GM19023 (cell line): Measurements from ENCODE around the gene SLC44A1.

Experiments
- ATAC-seq: cut with Tn5 transposase; IDR thresholded peaks from one replicate; pipeline ENCODE4 v1.9.1; 2021; ENCODE audit warnings: mild to moderate bottlenecking, moderate library complexity; ENCODE audit not compliant: unreplicated experiment

The SLC44A1 gene

GRCh38 chr9:105269593-105269992 is 25.1 kb downstream of the SLC44A1 start:
- no peak for ATAC-seq

GRCh38 chr9:105270711-105271110 is 26.3 kb downstream of the SLC44A1 start:
- no peak for ATAC-seq

GRCh38 chr9:105273731-105274130 is 29.3 kb downstream of the SLC44A1 start:
- no peak for ATAC-seq

- no peak for ATAC-seq
Measured at GRCh38 chr9:105275111-105275510, 30.7 kb downstream of the SLC44A1 start.

- ATAC-seq: no peak
Measured at GRCh38 chr9:105275938-105276337, 31.5 kb downstream of the SLC44A1 start.

GRCh38 chr9:105278751-105279150 is 34.3 kb downstream of the SLC44A1 start:
- no peak for ATAC-seq

- ATAC-seq: no peak
Measured at GRCh38 chr9:105280691-105281090, 36.2 kb downstream of the SLC44A1 start.

GRCh38 chr9:105281272-105281671 is 36.8 kb downstream of the SLC44A1 start:
- ATAC-seq: no peak

- no peak for ATAC-seq
Measured at GRCh38 chr9:105281926-105282325, 37.5 kb downstream of the SLC44A1 start.

GRCh38 chr9:105282870-105283621 is 38.6 kb downstream of the SLC44A1 start:
- no peak for ATAC-seq

GRCh38 chr9:105283795-105284194 is 39.3 kb downstream of the SLC44A1 start:
- no peak for ATAC-seq

GRCh38 chr9:105284463-105284862 is 40.0 kb downstream of the SLC44A1 start:
- no peak for ATAC-seq

GRCh38 chr9:105286098-105286497 is 41.6 kb downstream of the SLC44A1 start:
- no peak for ATAC-seq

- ATAC-seq: no peak
Measured at GRCh38 chr9:105289305-105289704, 44.9 kb downstream of the SLC44A1 start.

- ATAC-seq: no peak
Measured at GRCh38 chr9:105290418-105290817, 46.0 kb downstream of the SLC44A1 start.

- ATAC-seq: no peak
Measured at GRCh38 chr9:105290954-105291353, 46.5 kb downstream of the SLC44A1 start.

GRCh38 chr9:105291422-105291859 is 47.0 kb downstream of the SLC44A1 start:
- ATAC-seq: no peak

- ATAC-seq: no peak
Measured at GRCh38 chr9:105291938-105292337, 47.5 kb downstream of the SLC44A1 start.

- ATAC-seq: no peak
Measured at GRCh38 chr9:105293408-105293807, 49.0 kb downstream of the SLC44A1 start.

- no peak for ATAC-seq
Measured at GRCh38 chr9:105295201-105295550, 50.7 kb downstream of the SLC44A1 start.

- no peak for ATAC-seq
Measured at GRCh38 chr9:105295986-105296385, 51.5 kb downstream of the SLC44A1 start.

GRCh38 chr9:105296445-105296844 is 52.0 kb downstream of the SLC44A1 start:
- no peak for ATAC-seq

GRCh38 chr9:105296877-105297287 is 52.4 kb downstream of the SLC44A1 start:
- no peak for ATAC-seq
